ENCODE data around the gene SCP2.

The SCP2 gene

DNA sequence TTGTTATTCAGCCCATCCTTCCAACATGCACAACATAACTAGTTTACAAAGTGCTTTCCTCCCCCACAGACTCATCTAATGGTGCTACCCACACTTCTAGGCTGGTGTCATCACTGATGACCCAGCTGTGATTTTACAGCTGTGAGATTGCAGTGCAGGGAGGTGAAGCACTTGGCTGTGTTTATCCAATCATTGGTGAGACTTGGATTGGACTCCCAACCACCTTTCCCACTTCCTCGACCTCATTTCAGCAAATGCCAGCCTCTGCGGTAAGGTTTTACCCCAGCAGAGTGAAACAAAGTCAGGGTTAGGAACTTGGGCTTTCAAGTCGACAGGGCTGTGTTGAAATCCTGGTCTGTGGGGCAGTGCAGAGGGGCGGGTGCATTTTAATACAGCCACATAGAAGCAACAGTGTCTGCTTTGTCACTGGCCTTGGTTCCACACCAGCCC lies 27.6 kb upstream of the SCP2 start:
- Histone ChIP-seq H3K4me3 (ENCODE audit: low read depth, low read length) (no peak overlapping the region), H3K27ac (no peak overlapping the region), H3K36me3 (no peaks in the 10 kb centered on the region), H3K9me3 (ENCODE audit: severe bottlenecking) (no peaks in the 10 kb centered on the region), H3K27me3 (ENCODE audit: insufficient read depth, low read depth, severe bottlenecking) (no peaks in the 10 kb centered on the region)
- TF ChIP-seq, protein P1, sequence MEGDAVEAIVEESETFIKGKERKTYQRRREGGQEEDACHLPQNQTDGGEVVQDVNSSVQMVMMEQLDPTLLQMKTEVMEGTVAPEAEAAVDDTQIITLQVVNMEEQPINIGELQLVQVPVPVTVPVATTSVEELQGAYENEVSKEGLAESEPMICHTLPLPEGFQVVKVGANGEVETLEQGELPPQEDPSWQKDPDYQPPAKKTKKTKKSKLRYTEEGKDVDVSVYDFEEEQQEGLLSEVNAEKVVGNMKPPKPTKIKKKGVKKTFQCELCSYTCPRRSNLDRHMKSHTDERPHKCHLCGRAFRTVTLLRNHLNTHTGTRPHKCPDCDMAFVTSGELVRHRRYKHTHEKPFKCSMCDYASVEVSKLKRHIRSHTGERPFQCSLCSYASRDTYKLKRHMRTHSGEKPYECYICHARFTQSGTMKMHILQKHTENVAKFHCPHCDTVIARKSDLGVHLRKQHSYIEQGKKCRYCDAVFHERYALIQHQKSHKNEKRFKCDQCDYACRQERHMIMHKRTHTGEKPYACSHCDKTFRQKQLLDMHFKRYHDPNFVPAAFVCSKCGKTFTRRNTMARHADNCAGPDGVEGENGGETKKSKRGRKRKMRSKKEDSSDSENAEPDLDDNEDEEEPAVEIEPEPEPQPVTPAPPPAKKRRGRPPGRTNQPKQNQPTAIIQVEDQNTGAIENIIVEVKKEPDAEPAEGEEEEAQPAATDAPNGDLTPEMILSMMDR (IDR thresholded peaks at IDR 0.05; ENCODE audit: low read depth, low read length), result no peak
- DNase-seq, result no peak

DNA sequence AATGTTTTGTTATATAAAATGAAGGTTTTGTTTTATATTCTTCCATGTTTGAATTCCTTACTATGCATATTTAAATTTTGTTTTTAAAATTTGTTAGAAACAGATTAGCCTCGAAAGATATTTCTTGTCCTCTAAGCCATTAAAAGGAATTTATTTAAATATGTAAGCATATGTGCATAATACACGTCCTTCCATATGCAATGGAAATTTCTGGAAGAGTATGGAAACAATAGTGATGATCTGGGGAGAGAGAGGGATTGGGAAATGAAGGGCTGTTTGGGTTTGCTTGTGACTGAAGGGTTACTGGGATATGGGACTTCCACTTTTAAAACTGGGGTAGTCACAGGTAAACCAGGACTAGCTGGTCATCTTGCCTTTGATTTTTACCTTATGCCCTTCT lies 26.7 kb upstream of the SCP2 start:
- no peak overlapping the region for H3K27ac ChIP-seq
- no peaks in the 10 kb centered on the region for H3K9me3 ChIP-seq (ENCODE audit: severe bottlenecking)
- H3K36me3 ChIP-seq, result no peaks in the 10 kb centered on the region
- no peak for DNase-seq
- H3K27me3 ChIP-seq (ENCODE audit: insufficient read depth, low read depth, severe bottlenecking), result no peaks in the 10 kb centered on the region
- TF ChIP-seq, protein P1 (IDR thresholded peaks at IDR 0.05; ENCODE audit: low read depth, low read length), result no peak
- H3K4me3 ChIP-seq (ENCODE audit: low read depth, low read length), result no peak overlapping the region

DNA sequence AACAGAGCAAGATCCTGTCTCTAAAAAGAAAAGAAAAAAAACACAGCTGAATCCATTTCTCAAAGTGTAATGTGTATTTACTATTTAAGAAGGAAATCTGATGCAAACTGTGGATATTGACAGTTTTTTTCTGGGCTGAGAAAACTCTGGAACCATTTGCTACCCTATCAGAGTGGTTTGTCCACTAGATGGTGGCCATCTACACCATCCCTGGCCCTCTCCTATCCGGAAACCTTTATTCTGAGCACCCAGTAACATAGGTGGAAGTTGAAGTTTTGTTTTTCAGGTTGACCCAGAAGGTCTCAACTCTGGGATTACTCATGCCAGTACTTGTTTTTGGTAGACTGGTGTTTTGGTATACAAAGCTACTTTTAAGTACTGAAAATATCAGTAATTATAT lies 25.7 kb upstream of the SCP2 start:
- DNase-seq, result no peak
- TF ChIP-seq, protein P1 (IDR thresholded peaks at IDR 0.05; ENCODE audit: low read depth, low read length), result no peak
- no peaks in the 10 kb centered on the region for H3K36me3 ChIP-seq
- no peaks in the 10 kb centered on the region for H3K27me3 ChIP-seq (ENCODE audit: insufficient read depth, low read depth, severe bottlenecking)
- H3K27ac ChIP-seq, result no peak overlapping the region
- no peaks in the 10 kb centered on the region for H3K9me3 ChIP-seq (ENCODE audit: severe bottlenecking)
- no peak overlapping the region for H3K4me3 ChIP-seq (ENCODE audit: low read depth, low read length)

DNA sequence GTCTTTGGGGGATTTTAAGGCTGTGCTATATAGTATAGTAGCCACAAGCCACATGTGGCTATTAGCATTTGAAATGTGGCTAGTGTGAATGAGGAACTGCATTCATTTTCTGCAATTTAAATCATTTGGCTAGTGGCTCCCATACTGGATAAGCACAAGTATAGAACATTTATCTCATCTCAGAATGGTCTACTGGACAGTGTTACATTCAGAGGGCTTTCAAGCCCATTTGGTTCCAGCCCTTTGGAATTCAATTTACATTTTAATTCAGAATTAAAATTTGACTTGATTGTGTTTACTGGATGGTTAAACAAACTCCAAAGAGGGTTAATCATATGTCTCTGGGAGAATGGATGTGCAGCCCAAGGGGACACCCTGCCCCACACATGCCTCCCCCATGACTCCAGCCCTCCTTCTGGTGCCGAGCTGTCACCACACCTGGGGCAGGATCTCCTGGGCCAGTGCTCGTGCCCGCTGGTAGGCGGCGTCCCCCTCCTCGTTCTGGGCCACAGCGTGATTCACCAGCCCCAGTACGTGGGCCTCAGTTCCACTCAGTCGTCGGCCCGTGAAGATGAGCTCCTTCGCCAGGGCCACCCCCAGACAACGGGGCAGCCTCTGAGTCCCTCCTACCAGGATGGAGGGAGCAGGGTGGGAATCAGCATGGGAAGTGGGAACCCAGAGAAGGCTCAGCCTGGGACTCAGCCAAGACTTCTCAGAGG lies 22.7 kb upstream of the SCP2 start:
- Histone ChIP-seq H3K27ac (peak overlapping the region; percentile 72), H3K4me3 (ENCODE audit: low read depth, low read length) (no peak overlapping the region), H3K36me3 (no peaks in the 10 kb centered on the region), H3K9me3 (ENCODE audit: severe bottlenecking) (no peaks in the 10 kb centered on the region), H3K27me3 (ENCODE audit: insufficient read depth, low read depth, severe bottlenecking) (no peaks in the 10 kb centered on the region)
- DNase-seq, result no peak
- TF ChIP-seq, protein P1 (IDR thresholded peaks at IDR 0.05; ENCODE audit: low read depth, low read length), result no peak

DNA sequence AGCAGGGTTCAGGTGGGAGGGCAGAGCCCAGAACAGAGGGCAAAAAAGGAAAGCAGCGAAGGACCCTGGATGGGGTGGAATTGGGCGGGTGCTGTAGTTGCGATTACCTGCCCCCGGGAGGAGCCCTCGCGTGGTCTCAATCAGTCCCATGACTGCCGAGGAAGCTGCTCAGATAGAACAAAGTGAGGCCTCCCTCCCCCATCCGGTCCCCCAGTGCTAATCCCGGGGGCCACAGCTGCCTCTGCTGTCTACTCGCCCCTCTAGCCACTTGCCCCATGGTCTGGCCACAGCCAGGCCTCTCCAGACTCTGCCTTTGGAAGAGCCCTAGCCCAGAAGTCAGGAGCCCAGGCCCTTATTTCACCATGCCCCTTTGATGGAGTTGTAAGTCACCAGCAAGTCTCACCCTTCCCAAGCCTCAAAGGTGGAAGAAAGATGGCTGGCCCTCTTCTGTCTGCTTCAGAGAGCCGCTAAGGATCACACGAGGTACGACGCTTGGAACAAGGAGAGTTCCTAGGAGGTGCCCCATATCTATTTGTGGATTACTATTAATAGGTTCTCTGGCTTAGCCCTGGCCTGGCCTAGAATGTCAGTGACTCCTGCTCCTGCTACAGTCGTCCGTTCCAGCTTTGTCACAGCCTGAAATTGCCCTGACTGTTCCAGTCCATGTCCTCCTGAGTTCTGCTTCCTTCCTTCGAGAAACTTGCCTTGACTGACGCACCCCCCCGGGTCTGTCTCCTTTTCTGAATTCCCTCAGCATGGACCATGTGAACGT lies 22.0 kb upstream of the SCP2 start:
- Histone ChIP-seq H3K4me3 (ENCODE audit: low read depth, low read length) (no peak overlapping the region), H3K27ac (peak overlapping the region; percentile 72)
- DNase-seq, result peak; percentile 86

More for the DNA sequence above, 22.0 kb upstream of the SCP2 start:
- H3K36me3 ChIP-seq, result no peaks in the 10 kb centered on the region
- no peaks in the 10 kb centered on the region for H3K9me3 ChIP-seq (ENCODE audit: severe bottlenecking)
- TF ChIP-seq, protein P1 (IDR thresholded peaks at IDR 0.05; ENCODE audit: low read depth, low read length), result peak; percentile 80
- no peaks in the 10 kb centered on the region for H3K27me3 ChIP-seq (ENCODE audit: insufficient read depth, low read depth, severe bottlenecking)

Measured in WERI-Rb-1 (cell line).